GM21825 (cell line): ENCODE data around the gene CBLB.

Experiments
- ATAC-seq: cut with Tn5 transposase; IDR thresholded peaks from one replicate; pipeline ENCODE4 v1.9.1; 2021; ENCODE audit warnings: mild to moderate bottlenecking, moderate library complexity; ENCODE audit not compliant: unreplicated experiment

CBLB gene

DNA sequence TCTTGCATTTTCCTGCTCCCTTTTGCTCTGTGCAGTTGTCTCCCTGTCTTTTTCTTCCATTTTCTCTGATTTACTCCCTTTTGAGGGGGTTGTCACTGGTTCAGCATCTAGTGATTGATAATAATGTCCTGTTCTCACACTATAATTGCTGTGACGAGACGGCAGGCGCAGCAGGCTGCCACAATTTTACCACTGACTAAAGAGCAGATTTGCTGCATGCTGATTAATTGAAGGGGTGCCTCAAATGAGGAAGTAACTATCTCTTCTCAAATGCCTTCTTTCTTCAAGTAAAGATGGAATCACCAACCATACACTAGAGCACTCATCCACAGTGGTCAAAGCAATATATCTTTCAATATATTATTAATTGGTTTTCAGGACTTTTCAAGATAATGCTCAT lies 219.3 kb downstream of the CBLB start:
- no peak for ATAC-seq

GRCh38 chr3:105647047-105647446 lies 221.8 kb downstream of the CBLB start:
- ATAC-seq = no peak

GRCh38 chr3:105639131-105639530 lies 229.7 kb downstream of the CBLB start:
- ATAC-seq = no peak

- ATAC-seq = no peak
Observed at GRCh38 chr3:105634708-105635107, 234.1 kb downstream of the CBLB start.

DNA sequence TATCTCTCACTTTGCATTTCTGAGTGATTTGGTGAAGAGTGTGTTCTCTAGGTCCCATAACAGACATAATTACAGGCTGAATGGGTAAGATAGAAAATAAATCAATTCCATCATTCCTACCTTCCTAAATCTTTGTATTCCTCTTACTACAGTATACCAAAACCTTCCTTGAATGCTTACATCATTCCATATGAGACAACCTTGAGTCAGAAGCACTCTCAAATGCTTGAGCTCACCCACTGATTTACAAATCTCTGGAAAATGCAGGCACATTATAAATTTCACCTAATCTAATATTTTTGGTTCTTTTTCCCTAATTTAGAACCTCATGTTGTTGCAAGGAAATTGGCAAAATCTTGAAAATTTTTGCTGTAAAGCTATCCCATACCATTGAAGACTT lies 239.1 kb downstream of the CBLB start:
- ATAC-seq = no peak

DNA sequence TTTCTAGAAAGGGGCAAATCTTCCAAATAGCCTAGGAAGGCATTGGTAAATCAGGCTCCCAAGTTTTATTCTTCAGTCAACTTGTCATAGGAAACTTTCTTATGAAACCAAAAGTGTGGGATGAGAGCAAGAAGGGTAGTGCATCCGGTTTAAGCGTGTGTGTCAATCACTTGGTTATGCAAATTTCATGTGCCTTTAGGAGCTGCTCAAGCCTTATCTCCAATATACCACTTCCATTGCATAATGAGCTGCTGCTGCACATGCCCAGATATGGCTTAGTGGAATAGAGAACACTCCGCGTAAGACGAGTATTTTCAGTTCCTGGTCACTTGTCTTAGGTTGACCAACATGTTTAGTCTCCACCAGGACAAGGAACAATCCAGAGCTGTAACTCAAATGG lies 242.1 kb downstream of the CBLB start:
- no peak for ATAC-seq

GRCh38 chr3:105622169-105622568 lies 246.6 kb downstream of the CBLB start:
- no peak for ATAC-seq

GRCh38 chr3:105620236-105620635 lies 248.6 kb downstream of the CBLB start:
- ATAC-seq = no peak

GRCh38 chr3:105619651-105620050 lies 249.2 kb downstream of the CBLB start:
- ATAC-seq = no peak

GRCh38 chr3:105618556-105618955 lies 250.3 kb downstream of the CBLB start:
- ATAC-seq = no peak

DNA sequence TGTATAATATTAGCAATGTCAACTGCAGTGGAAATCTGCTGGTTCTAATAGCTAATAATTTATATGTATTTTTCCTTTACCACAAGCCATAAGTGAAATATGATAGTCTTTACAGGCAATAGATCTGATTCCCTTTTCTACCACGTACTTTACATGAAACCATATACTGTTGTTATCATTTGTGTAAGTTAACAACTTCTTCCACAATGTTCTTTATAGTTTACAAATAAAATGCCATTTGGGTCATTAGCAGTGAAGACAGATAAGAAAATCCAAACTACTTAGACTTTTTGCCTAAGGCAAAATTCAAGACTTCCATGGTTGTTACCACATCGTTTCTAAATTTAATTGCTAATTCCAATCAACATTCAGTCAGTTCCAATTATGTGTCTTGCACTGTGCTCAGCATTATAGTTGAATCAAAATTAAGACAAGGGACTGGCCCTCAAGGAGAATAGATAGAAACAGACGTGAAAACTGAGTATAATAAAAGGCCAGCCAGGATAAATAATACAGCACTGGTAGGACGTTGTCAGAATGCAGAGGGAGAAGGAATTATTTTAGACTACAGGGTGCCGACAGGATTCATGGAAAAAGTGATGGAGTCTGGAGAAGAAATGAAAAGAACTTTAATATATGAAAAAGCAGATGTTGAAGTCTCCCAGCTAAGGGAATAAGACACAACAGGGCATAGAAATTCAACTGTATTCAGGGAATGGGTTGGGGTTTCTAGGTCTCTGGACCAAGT lies 252.3 kb downstream of the CBLB start:
- no peak for ATAC-seq

DNA sequence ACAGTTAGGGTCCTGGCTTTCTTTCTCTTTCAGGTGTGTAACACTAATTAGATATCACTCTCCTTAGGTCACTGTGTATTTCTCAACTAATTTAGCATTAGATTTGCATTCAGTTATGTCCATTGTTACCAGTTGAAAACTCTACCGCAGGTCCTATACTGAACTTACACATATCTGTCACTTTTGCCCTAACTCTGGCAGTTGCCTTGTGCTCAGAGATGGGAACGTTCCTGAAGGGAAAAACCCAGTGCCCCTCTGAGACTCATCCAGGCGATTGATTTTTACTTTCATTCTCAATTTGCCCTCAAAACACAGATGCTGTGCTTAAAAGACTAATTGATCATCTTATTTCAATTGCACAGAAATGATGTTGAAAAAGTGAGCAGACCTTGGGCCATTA lies 253.0 kb downstream of the CBLB start:
- ATAC-seq = no peak

DNA sequence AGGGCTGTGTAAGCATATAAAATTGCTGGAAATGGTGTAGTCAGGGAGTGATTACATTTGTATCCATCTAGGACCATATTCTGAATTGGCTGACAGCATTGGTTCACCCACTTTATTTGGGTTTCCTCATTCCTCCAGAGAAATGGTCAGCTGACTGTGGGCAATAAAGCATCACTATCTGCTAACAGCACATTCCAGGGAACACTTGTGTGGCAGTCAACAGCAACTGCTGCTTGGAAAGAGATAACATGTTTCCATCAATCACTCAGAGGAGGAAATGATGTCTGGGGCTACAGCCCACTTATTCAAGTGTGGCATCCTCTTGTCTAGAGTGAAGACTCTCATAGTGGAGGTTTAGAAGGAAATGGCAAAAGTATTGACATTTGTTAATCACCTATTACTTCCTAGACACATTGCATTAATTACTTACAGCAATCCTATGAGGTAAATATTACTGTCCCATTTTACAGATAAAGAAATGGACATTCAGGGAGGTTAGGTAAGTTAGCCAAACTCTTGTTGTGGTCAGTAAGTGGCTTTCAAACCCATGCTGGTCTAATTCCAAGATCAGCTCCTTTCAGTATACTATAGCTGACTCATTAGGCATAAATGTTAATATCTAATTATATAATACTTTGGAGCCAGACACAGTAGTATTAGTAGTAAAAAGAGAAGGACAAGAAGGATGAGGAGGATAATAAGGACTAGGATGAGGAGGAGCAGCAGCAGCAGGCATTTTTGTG lies 254.4 kb downstream of the CBLB start:
- ATAC-seq = no peak

GRCh38 chr3:105613120-105613519 lies 255.7 kb downstream of the CBLB start:
- ATAC-seq = no peak

GRCh38 chr3:105611304-105612192 lies 257.3 kb downstream of the CBLB start:
- no peak for ATAC-seq

DNA sequence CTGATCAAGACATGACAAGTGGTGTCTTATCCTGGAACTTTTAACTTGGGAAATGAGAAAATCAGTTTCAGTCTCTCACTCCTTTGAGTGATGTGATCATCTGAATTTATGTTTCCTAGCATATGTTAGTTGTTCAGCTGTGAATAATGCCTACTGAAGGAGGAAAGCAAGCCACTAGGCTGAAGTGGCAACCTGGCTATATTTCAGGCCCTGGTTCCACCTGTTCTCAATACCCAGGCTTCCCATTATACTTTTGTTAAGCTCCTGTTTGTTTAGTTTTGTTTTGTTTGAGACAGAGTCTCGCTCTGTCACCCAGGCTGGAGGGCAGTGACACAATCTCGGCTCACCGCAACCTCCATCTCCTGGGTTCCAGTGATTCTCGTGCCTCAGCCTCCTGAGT lies 258.3 kb downstream of the CBLB start:
- no peak for ATAC-seq

DNA sequence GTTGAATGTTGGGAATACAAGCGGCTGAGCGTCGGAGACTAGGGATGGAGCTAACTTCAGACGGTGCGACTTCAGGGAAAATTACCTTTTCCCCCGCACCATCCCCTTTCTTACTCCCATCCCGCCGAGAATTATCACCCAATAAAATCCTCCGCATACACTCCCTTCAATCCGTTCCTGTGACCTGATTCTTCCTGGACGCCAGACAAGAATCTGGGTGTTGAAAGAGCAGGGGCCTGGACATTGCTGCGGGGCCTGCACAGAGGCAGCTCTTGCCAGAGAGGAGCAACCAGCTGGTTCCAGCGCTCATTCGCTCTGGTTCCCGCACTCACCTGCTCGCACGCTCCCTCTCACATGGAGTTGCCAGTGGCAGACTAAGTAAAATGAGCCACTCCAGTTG lies 260.2 kb downstream of the CBLB start:
- no peak for ATAC-seq

GRCh38 chr3:105606016-105606415 lies 262.8 kb downstream of the CBLB start:
- no peak for ATAC-seq
